PC-3 (cell line): ENCODE results near the gene UBE2S.

Experiments used
- CTCF ChIP-seq: fragments of 300-600 bp; sonication (generic); conservative IDR thresholded peaks from 2 replicates; pipeline ENCODE4 v1.5.1; 2017; ENCODE audit warnings: antibody characterized with exemption, low read depth, mild to moderate bottlenecking, low read length
- EZH2phosphoT487 ChIP-seq: fragments of 300-600 bp; sonication (generic); IDR thresholded peaks from 2 replicates; pipeline ENCODE4 v1.6.1; 2018; ENCODE audit warnings: mild to moderate bottlenecking, antibody characterized with exemption, low read length, borderline replicate concordance

- no peak for TF ChIP-seq CTCF
- no peak for TF ChIP-seq EZH2phosphoT487
Measured at GRCh38 chr19:55362174-55362989, 45.2 kb downstream of the UBE2S start.
